Thoracic aorta (tissue), 2 donors: ENCODE measurements around the gene GHRHR. TPM values are rescaled to one million over a fixed set of nuclear protein-coding genes. Genes with fewer than 3 reads are reported as not detected.

Source experiments
- ATAC-seq: fragments of 150-250 bp; one replicate; pipeline ENCODE4 v1.8.0; 2017; ENCODE audit warnings: low read depth; ENCODE audit not compliant: insufficient number of reproducible peaks, low FRiP score
- DNase-seq: peaks from one replicate; pipeline ENCODE4 v3.0.0-alpha.2; 2020; ENCODE audit warnings: low spot score
- H3K27ac ChIP-seq, 2 donors: fragments of 200-600 bp; sonication (generic); 1 replicate in 1 of 2; 2 replicates in 1 of 2; pipeline ENCODE4 v1.5.1; 2016; ENCODE audit warnings: mild to moderate bottlenecking in 2 of 2, moderate library complexity in 2 of 2
- H3K27me3 ChIP-seq: fragments of 200-600 bp; sonication (generic); replicated peaks from 2 replicates; pipeline ENCODE4 v1.6.0; 2016; ENCODE audit warnings: mild to moderate bottlenecking; ENCODE audit not compliant: insufficient read depth
- H3K36me3 ChIP-seq: fragments of 200-600 bp; sonication (generic); one replicate; pipeline ENCODE4 v1.5.1; 2016
- H3K4me1 ChIP-seq, 2 donors: fragments of 200-600 bp; sonication (generic); 1 replicate in 1 of 2; 2 replicates in 1 of 2; pipeline versions ENCODE4 v1.5.1 to v1.6.0; 2016; ENCODE audit warnings: low read depth in 2 of 2, mild to moderate bottlenecking in 1 of 2; ENCODE audit not compliant: control insufficient read depth in 1 of 2
- H3K4me3 ChIP-seq: fragments of 200-600 bp; sonication (generic); 2 replicates; pipeline ENCODE4 v1.5.1; 2016; ENCODE audit warnings: mild to moderate bottlenecking
- H3K9me3 ChIP-seq: fragments of 200-600 bp; sonication (generic); 2 replicates; pipeline ENCODE4 v1.5.1; 2016
- CTCF ChIP-seq: fragments of 200-600 bp; sonication (generic); IDR thresholded peaks from one replicate; pipeline ENCODE4 v1.5.1; 2019; ENCODE audit warnings: antibody characterized with exemption
- total RNA-seq, 2 donors: library from RNA; depleted of rRNA; stranded (reverse); fragments of >200 nt; gene quantifications; one replicate each; pipeline versions ENCODE4 v1.1.0 to v1.2.3, GENCODE V29; 2016

The GHRHR gene
- total RNA-seq, 2 donors from 2014 or later, result not detected

- TF ChIP-seq CTCF, result no peak
- H3K27ac ChIP-seq, result no peak overlapping the region
- H3K4me3 ChIP-seq, result no peak overlapping the region
- ATAC-seq (no peak), DNase-seq (no peak)
- H3K4me1 ChIP-seq, result no peaks in the 10 kb centered on the region
- no peaks in the 10 kb centered on the region for H3K36me3 ChIP-seq
- no peaks in the 10 kb centered on the region for H3K9me3 ChIP-seq
- no peaks in the 10 kb centered on the region for H3K27me3 ChIP-seq
Measured at GRCh38 chr7:31003097-31003496, 39.3 kb downstream of the GHRHR start.

GRCh38 chr7:31003721-31004120 is 40.0 kb downstream of the GHRHR start:
- Histone ChIP-seq H3K9me3 (no peaks in the 10 kb centered on the region), H3K4me3 (no peak overlapping the region), H3K27ac (no peak overlapping the region), H3K4me1 (no peaks in the 10 kb centered on the region), H3K36me3 (no peaks in the 10 kb centered on the region), H3K27me3 (no peaks in the 10 kb centered on the region)
- DNase-seq (no peak), ATAC-seq (no peak)
- no peak for TF ChIP-seq CTCF

GRCh38 chr7:31004393-31004792 is 40.6 kb downstream of the GHRHR start:
- ATAC-seq (no peak), DNase-seq (no peak)
- Histone ChIP-seq H3K27ac (no peak overlapping the region), H3K9me3 (no peaks in the 10 kb centered on the region), H3K4me1 (no peaks in the 10 kb centered on the region), H3K36me3 (no peaks in the 10 kb centered on the region), H3K27me3 (no peaks in the 10 kb centered on the region), H3K4me3 (no peak overlapping the region)
- TF ChIP-seq CTCF, result no peak

GRCh38 chr7:31006857-31007256 is 43.1 kb downstream of the GHRHR start:
- TF ChIP-seq CTCF, result no peak
- DNase-seq, result no peak
- no peaks in the 10 kb centered on the region for H3K27me3 ChIP-seq
- H3K27ac ChIP-seq, result no peak overlapping the region
- ATAC-seq, result no peak
- no peaks in the 10 kb centered on the region for H3K9me3 ChIP-seq
- no peak overlapping the region for H3K4me3 ChIP-seq
- H3K36me3 ChIP-seq, result no peaks in the 10 kb centered on the region
- no peaks in the 10 kb centered on the region for H3K4me1 ChIP-seq

GRCh38 chr7:31007634-31008033 is 43.9 kb downstream of the GHRHR start:
- H3K27me3 ChIP-seq, result no peaks in the 10 kb centered on the region
- ATAC-seq, result no peak
- DNase-seq, result no peak
- H3K4me3 ChIP-seq, result no peak overlapping the region
- no peak overlapping the region for H3K27ac ChIP-seq
- TF ChIP-seq CTCF, result no peak
- H3K4me1 ChIP-seq, result no peaks in the 10 kb centered on the region
- no peaks in the 10 kb centered on the region for H3K9me3 ChIP-seq
- no peaks in the 10 kb centered on the region for H3K36me3 ChIP-seq
